ENCODE results near the gene TNFRSF19.
"Not testable (repeated sequence)": the region's sequence is repeated elsewhere in the genome, so short reads cannot be mapped to it uniquely, and the experiment has no call there.

Gene TNFRSF19

GRCh38 chr13:23570921-23571315 lies 706 bp downstream of the TNFRSF19 start:
- no peak for DNase-seq

GRCh38 chr13:23571431-23571830 lies 1.2 kb downstream of the TNFRSF19 start:
- DNase-seq, result no peak

GRCh38 chr13:23572836-23573235 lies 2.6 kb downstream of the TNFRSF19 start:
- DNase-seq, result no peak

GRCh38 chr13:23574421-23575145 lies 4.4 kb downstream of the TNFRSF19 start:
- DNase-seq, result no peak

- DNase-seq, result no peak
These were observed 5.4 kb downstream of the TNFRSF19 start for GRCh38 chr13:23575632-23576031.

GRCh38 chr13:23578411-23579071 lies 8.3 kb downstream of the TNFRSF19 start:
- peak; percentile 2 for DNase-seq

GRCh38 chr13:23579072-23579895 lies 9.1 kb downstream of the TNFRSF19 start:
- peak; percentile 61 for DNase-seq

- peak; percentile 38 for DNase-seq
These were observed 9.9 kb downstream of the TNFRSF19 start for GRCh38 chr13:23579896-23580683.

GRCh38 chr13:23580684-23581060 lies 10.5 kb downstream of the TNFRSF19 start:
- no peak for DNase-seq

GRCh38 chr13:23583491-23583890 lies 13.3 kb downstream of the TNFRSF19 start:
- no peak for DNase-seq

- no peak for DNase-seq
These were observed 14.1 kb downstream of the TNFRSF19 start for GRCh38 chr13:23584275-23584674.

- no peak for DNase-seq
These were observed 16.1 kb downstream of the TNFRSF19 start for GRCh38 chr13:23586336-23586735.

GRCh38 chr13:23588666-23589065 lies 18.5 kb downstream of the TNFRSF19 start:
- no peak for DNase-seq

GRCh38 chr13:23592596-23592995 lies 22.4 kb downstream of the TNFRSF19 start:
- no peak for DNase-seq

- DNase-seq, result no peak
These were observed 22.9 kb downstream of the TNFRSF19 start for GRCh38 chr13:23593148-23593547.

GRCh38 chr13:23594290-23594689 lies 24.1 kb downstream of the TNFRSF19 start:
- not testable (repeated sequence) for DNase-seq

GRCh38 chr13:23598369-23598768 lies 28.2 kb downstream of the TNFRSF19 start:
- DNase-seq, result no peak

GRCh38 chr13:23599083-23599925 lies 29.1 kb downstream of the TNFRSF19 start:
- no peak for DNase-seq

- no peak for DNase-seq
These were observed 29.9 kb downstream of the TNFRSF19 start for GRCh38 chr13:23600100-23600499.

- no peak for DNase-seq
These were observed 30.3 kb downstream of the TNFRSF19 start for GRCh38 chr13:23600534-23600933.

- DNase-seq, result no peak
These were observed 35.6 kb downstream of the TNFRSF19 start for GRCh38 chr13:23605831-23606230.

- no peak for DNase-seq
These were observed 37.9 kb downstream of the TNFRSF19 start for GRCh38 chr13:23608138-23608537.
